A549 treated with AZD9567 at 1 μM for 4 hours (cell line): ENCODE measurements around the gene COPS9. TPM values are rescaled to one million over a fixed set of nuclear protein-coding genes. Genes with fewer than 3 reads are reported as not detected.

Source experiments
- total RNA-seq: library from RNA; stranded (reverse); fragments of 200-300 nt; extraction: Qiagen RNA extraction; gene quantifications from 5 replicates; pipeline ENCODE4 v1.2.3, GENCODE V29; 2022; ENCODE audit not compliant: insufficient read depth

Gene COPS9
- total RNA-seq: 217 to 313 TPM (median 300 TPM) in 5 replicates

GRCh38 chr2:240136013-240136670 is at the start of gene COPS9:
TSS of gene COPS9 (minus strand) at chr2:240136305. CDS start at chr2:240136284, 21 bp downstream.

GRCh38 chr2:240140511-240140910 is 4.4 kb upstream of the COPS9 start, which contains the start of gene OTOS:
TSS of gene OTOS (minus strand) at chr2:240140658. CDS start at chr2:240140326, 332 bp downstream.

Other genes starting within 250 kb of the COPS9 start
- gene NDUFA10, start 111.0 kb downstream of the COPS9 start, total RNA-seq: 123 to 171 TPM (median 124 TPM) in 5 replicates
- not detected in 5 replicates for gene OR6B2, start 105.9 kb downstream of the COPS9 start, total RNA-seq
- gene OR6B3, start 82.8 kb downstream of the COPS9 start, total RNA-seq: not detected in 5 replicates
- gene OTOS, start 4.4 kb upstream of the COPS9 start, total RNA-seq: not detected in 5 replicates